T47D (cell line): ENCODE results near the gene MAP7D3.

Source experiments
- DNase-seq, 2 experiments: peaks; one replicate each; pipeline versions ENCODE4 v3.0.0 to v3.0.0-alpha.2; 2011 to 2012; ENCODE audit warnings: low read depth in 1 of 2, low spot score in 1 of 2
- JUND ChIP-seq: IDR thresholded peaks from 2 replicates; pipeline ENCODE4 v1.6.1; 2012; ENCODE audit warnings: low read depth
- in situ Hi-C: cut with HindIII; loops from 2 replicates; pipeline ENCODE4 v1.10.0; 2016; ENCODE audit warnings: low sequenced_read_pairs, low pct_unique_long_range_greater_than_20kb

The MAP7D3 gene

GRCh38 chrX:136196691-136197155 is 54.5 kb downstream of the MAP7D3 start:
- in situ Hi-C loops = no loop called here
- DNase-seq = no peak
- TF ChIP-seq JUND = no peak

GRCh38 chrX:136195247-136195646 is 56.0 kb downstream of the MAP7D3 start:
- in situ Hi-C loops = no loop called here
- TF ChIP-seq JUND = no peak
- DNase-seq = no peak

- in situ Hi-C loops = no loop called here
- TF ChIP-seq JUND = no peak
- DNase-seq = no peak
Observed at GRCh38 chrX:136194536-136194935, 56.7 kb downstream of the MAP7D3 start.

- in situ Hi-C loops = no loop called here
- no peak for TF ChIP-seq JUND
- no peak for DNase-seq
Observed at GRCh38 chrX:136193771-136194170, 57.4 kb downstream of the MAP7D3 start.

GRCh38 chrX:136192839-136193414 is 58.3 kb downstream of the MAP7D3 start:
- in situ Hi-C loops = no loop called here
- no peak for TF ChIP-seq JUND
- no peak for DNase-seq

- no peak for DNase-seq
- in situ Hi-C loops = no loop called here
- no peak for TF ChIP-seq JUND
Observed at GRCh38 chrX:136192135-136192534, 59.1 kb downstream of the MAP7D3 start.

- TF ChIP-seq JUND = no peak
- in situ Hi-C loops = no loop called here
- DNase-seq = no peak
Observed at GRCh38 chrX:136191171-136191570, 60.0 kb downstream of the MAP7D3 start.

GRCh38 chrX:136190038-136190713 is 61.0 kb downstream of the MAP7D3 start:
- no peak for TF ChIP-seq JUND
- in situ Hi-C loops = no loop called here
- no peak for DNase-seq

- in situ Hi-C loops = no loop called here
- DNase-seq = no peak
- no peak for TF ChIP-seq JUND
Observed at GRCh38 chrX:136189222-136189621, 62.0 kb downstream of the MAP7D3 start.

- TF ChIP-seq JUND = no peak
- in situ Hi-C loops = no loop called here
- DNase-seq = no peak
Observed at GRCh38 chrX:136186023-136186413, 65.2 kb downstream of the MAP7D3 start.

- in situ Hi-C loops = no loop called here
- no peak for TF ChIP-seq JUND
- no peak for DNase-seq
Observed at GRCh38 chrX:136185401-136186022, 65.7 kb downstream of the MAP7D3 start.

- no peak for DNase-seq
- in situ Hi-C loops = no loop called here
- no peak for TF ChIP-seq JUND
Observed at GRCh38 chrX:136183917-136184316, 67.3 kb downstream of the MAP7D3 start.

GRCh38 chrX:136183172-136183571 is 68.0 kb downstream of the MAP7D3 start:
- in situ Hi-C loops = no loop called here
- TF ChIP-seq JUND = no peak

More at GRCh38 chrX:136183172-136183571, 68.0 kb downstream of the MAP7D3 start:
- no peak for DNase-seq
